A549 (cell line): ENCODE results near the gene IGFN1. TPM values are rescaled to one million over a fixed set of nuclear protein-coding genes. Genes with fewer than 3 reads are reported as not detected.

Experiments
- ATAC-seq, 2 experiments: fragments of 200-7000 bp in 1 of 2; fragments of >200 bp in 1 of 2; cut with Nextera tagmentation in 1 of 2; cut with Tn5 transposase in 1 of 2; 3 replicates each; pipeline versions ENCODE4 v1.8.0 to v1.9.1; 2018 to 2020; ENCODE audit warnings: mild to moderate bottlenecking in 1 of 2, moderate library complexity in 1 of 2
- CTCF ChIA-PET: fragments of 300-600 bp; sonication (Branson Sonifier 250); formaldehyde crosslinking; extraction: SDS; loops from one replicate; lab custom pipeline; 2021; ENCODE audit warnings: antibody characterized with exemption, inconsistent platforms; lab: Yijun Ruan, JAX
- POLR2A ChIA-PET: fragments of 350-600 bp; formaldehyde crosslinking; extraction: SDS; loops from one replicate; lab custom pipeline; 2021; ENCODE audit warnings: antibody characterized with exemption, inconsistent platforms; lab: Yijun Ruan, JAX
- DNase-seq, 2 experiments: peaks; one replicate each; pipeline versions ENCODE4 v3.0.0 to v3.0.0-alpha.2; 2011 to 2016; ENCODE audit warnings: low read depth in 1 of 2, low spot score in 1 of 2
- FAIRE-seq: peaks from 2 replicates; lab custom pipeline; 2011; peaks lifted over from hg19 to GRCh38; lab: Jason Lieb, UNC
- H3K27ac ChIP-seq, 2 experiments: fragments of >200 bp; sonication (Bioruptor Twin); formaldehyde crosslinking; 3 replicates each; pipeline ENCODE4 v1.5.1; 2016 to 2017
- H3K4me1 ChIP-seq: fragments of >200 bp; sonication (Bioruptor Twin); formaldehyde crosslinking; 3 replicates; pipeline ENCODE4 v1.6.1; 2016
- H3K4me2 ChIP-seq: fragments of >200 bp; sonication (Bioruptor Twin); formaldehyde crosslinking; 3 replicates; pipeline ENCODE4 v1.6.1; 2016
- H3K4me3 ChIP-seq: fragments of >200 bp; sonication (Bioruptor Twin); formaldehyde crosslinking; 3 replicates; pipeline ENCODE4 v1.5.1; 2016
- H3K9me3 ChIP-seq: fragments of >200 bp; sonication (Bioruptor Twin); formaldehyde crosslinking; 3 replicates; pipeline ENCODE4 v1.6.1; 2016
- CHD2 ChIP-seq: fragments of 150-350 bp; IDR thresholded peaks from 2 replicates; pipeline ENCODE4 v1.6.1; 2014; ENCODE audit warnings: low read length; ENCODE audit not compliant: partially characterized antibody
- E2F6 ChIP-seq: IDR thresholded peaks from 2 replicates; pipeline ENCODE4 v1.6.1; 2012; ENCODE audit warnings: low read depth, borderline replicate concordance
- ELK1 ChIP-seq: fragments of 150-350 bp; IDR thresholded peaks from 2 replicates; pipeline ENCODE4 v1.6.1; 2014; ENCODE audit warnings: low read depth, mild to moderate bottlenecking, low read length
- FOXS1 ChIP-seq: fragments of 250-450 bp; sonication (Bioruptor Pico); IDR thresholded peaks from 2 replicates; pipeline ENCODE4 v1.5.0; 2020; ENCODE audit warnings: mild to moderate bottlenecking, moderate library complexity
- HES2 ChIP-seq: fragments of >200 bp; sonication (Bioruptor Twin); formaldehyde crosslinking; IDR thresholded peaks from 2 replicates; pipeline ENCODE4 v1.6.1; 2016
- HOXA7 ChIP-seq: fragments of 250-450 bp; sonication (Bioruptor Pico); IDR thresholded peaks from 2 replicates; pipeline ENCODE4 v1.5.0; 2020; ENCODE audit warnings: mild to moderate bottlenecking, moderate library complexity
- JUN ChIP-seq, 2 experiments: fragments of >200 bp; sonication (Bioruptor Twin); formaldehyde crosslinking; IDR thresholded peaks; 2 replicates in 1 of 2; 3 replicates in 1 of 2; pipeline ENCODE4 v1.6.1; 2016 to 2017
- KDM1A ChIP-seq: fragments of 200-600 bp; sonication (generic); IDR thresholded peaks from 2 replicates; pipeline ENCODE4 v1.6.1; 2016; ENCODE audit warnings: low read depth, mild to moderate bottlenecking
- MAX ChIP-seq: IDR thresholded peaks from 2 replicates; pipeline ENCODE4 v1.6.1; 2012
- MAZ ChIP-seq: fragments of 150-350 bp; IDR thresholded peaks from 2 replicates; pipeline ENCODE4 v1.6.1; 2014; ENCODE audit warnings: antibody characterized with exemption, low read depth, low read length, borderline replicate concordance
- MYC ChIP-seq: IDR thresholded peaks from 2 replicates; pipeline ENCODE4 v1.6.1; 2012; ENCODE audit warnings: mild to moderate bottlenecking, inconsistent platforms, low read length, improper control_type of control experiment, borderline replicate concordance
- PBX3 ChIP-seq: IDR thresholded peaks from 2 replicates; pipeline ENCODE4 v1.6.1; 2012
- POLR2A ChIP-seq: IDR thresholded peaks from 2 replicates; pipeline ENCODE4 v1.6.1; 2012; ENCODE audit warnings: mild to moderate bottlenecking, low read length
- RCOR1 ChIP-seq: fragments of 150-350 bp; IDR thresholded peaks from 2 replicates; pipeline ENCODE4 v1.6.1; 2014; ENCODE audit warnings: antibody characterized with exemption, low read length, low read depth
- RNF2 ChIP-seq: fragments of 200-600 bp; sonication (generic); IDR thresholded peaks from 2 replicates; pipeline ENCODE4 v1.6.1; 2016; ENCODE audit warnings: low read depth, mild to moderate bottlenecking, antibody characterized with exemption, moderate library complexity, borderline replicate concordance
- ZFP36 ChIP-seq: fragments of 450-650 bp; IDR thresholded peaks from 2 replicates; pipeline ENCODE4 v1.6.1; 2014; ENCODE audit warnings: borderline replicate concordance; ENCODE audit not compliant: partially characterized antibody
- ZNF302 ChIP-seq: fragments of 250-450 bp; sonication (Bioruptor Pico); IDR thresholded peaks from 2 replicates; pipeline ENCODE4 v1.9.0; 2021; ENCODE audit warnings: inconsistent platforms, mild to moderate bottlenecking, moderate library complexity
- ZSCAN20 ChIP-seq: fragments of 250-450 bp; sonication (Bioruptor Pico); IDR thresholded peaks from 2 replicates; pipeline ENCODE4 v1.8.0; 2022; ENCODE audit warnings: mild to moderate bottlenecking, moderate library complexity
- WGBS: methylation state at CpG from one replicate; pipeline ENCODE4 v1.1.6; 2017; ENCODE audit errors: missing lambda C conversion rate; 5-methylcytosine and 5-hydroxymethylcytosine counted together
- polyA plus RNA-seq, 4 experiments: library from polyadenylated mRNA; depleted of rRNA in 3 of 4; stranded (reverse); fragments of >200 nt; fragmentation: RNase III in 1 of 4; extraction: RNeasy Plus Mini Kit Qiagen cat#74134 plus additional on column Dnase treatment in 1 of 4; gene quantifications; 2 replicates in 3 of 4; 3 replicates in 1 of 4; pipeline ENCODE4 v1.2.3, GENCODE V29; 2011 to 2017
- TF ChIP-seq, protein P1 (sequence below): fragments of >200 bp; sonication (Bioruptor Twin); formaldehyde crosslinking; IDR thresholded peaks from 3 replicates; pipeline ENCODE4 v1.6.1; 2016
- TF ChIP-seq, protein P2 (sequence below): fragments of >200 bp; sonication (Bioruptor Twin); formaldehyde crosslinking; IDR thresholded peaks from 3 replicates; pipeline ENCODE4 v1.5.1; 2016
- TF ChIP-seq, protein P3 (sequence below): fragments of 250-450 bp; sonication (Bioruptor Pico); IDR thresholded peaks from 2 replicates; pipeline ENCODE4 v1.5.0; 2020; ENCODE audit warnings: low read depth, mild to moderate bottlenecking, moderate library complexity
- TF ChIP-seq, protein P4 (sequence below): fragments of 450-650 bp; IDR thresholded peaks from 2 replicates; pipeline ENCODE4 v1.6.1; 2014; ENCODE audit warnings: antibody characterized with exemption

The IGFN1 gene
- polyA plus RNA-seq, 2 of the 4 experiments (the other 2 are of a cell fraction): 0.03 to 4.7 TPM

- Histone ChIP-seq H3K4me2 (no peak overlapping the region), H3K9me3 (no peaks in the 10 kb centered on the region), H3K4me1 (peaks cover 31% of the 10 kb centered on the region)
- no peak for ATAC-seq
- ChIA-PET CTCF (interaction anchor here (0.9 to 8.4 kb wide), 9 partner anchors 9 to 250 kb away, joined by 3 to 124 read pairs (median 4); no protein-coding TSS in a partner anchor), POLR2A (no interaction called here)
- 88% methylated on average over 6 of the region's 7 CpGs for WGBS
- DNase-seq: no peak
- TF ChIP-seq MYC: no peak
- TF ChIP-seq RCOR1: no peak
- no peak for TF ChIP-seq HOXA7 (CRISPR knock-in tag)
- no peak for TF ChIP-seq ELK1
- TF ChIP-seq, protein P1, sequence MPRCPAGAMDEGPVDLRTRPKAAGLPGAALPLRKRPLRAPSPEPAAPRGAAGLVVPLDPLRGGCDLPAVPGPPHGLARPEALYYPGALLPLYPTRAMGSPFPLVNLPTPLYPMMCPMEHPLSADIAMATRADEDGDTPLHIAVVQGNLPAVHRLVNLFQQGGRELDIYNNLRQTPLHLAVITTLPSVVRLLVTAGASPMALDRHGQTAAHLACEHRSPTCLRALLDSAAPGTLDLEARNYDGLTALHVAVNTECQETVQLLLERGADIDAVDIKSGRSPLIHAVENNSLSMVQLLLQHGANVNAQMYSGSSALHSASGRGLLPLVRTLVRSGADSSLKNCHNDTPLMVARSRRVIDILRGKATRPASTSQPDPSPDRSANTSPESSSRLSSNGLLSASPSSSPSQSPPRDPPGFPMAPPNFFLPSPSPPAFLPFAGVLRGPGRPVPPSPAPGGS: no peak
- TF ChIP-seq ZNF302 (CRISPR knock-in tag): no peak
- TF ChIP-seq RNF2: no peak
- TF ChIP-seq, all 56 proteins: peak for 0
- Histone ChIP-seq H3K27ac (peak overlapping the region in 1 of 2 experiments; percentile 11; a peak in 1 of 6 replicates), H3K4me3 (no peak overlapping the region)
- FAIRE-seq: no peak
Observed at GRCh38 chr1:201262963-201263608, 72.5 kb downstream of the IGFN1 start.

DNA sequence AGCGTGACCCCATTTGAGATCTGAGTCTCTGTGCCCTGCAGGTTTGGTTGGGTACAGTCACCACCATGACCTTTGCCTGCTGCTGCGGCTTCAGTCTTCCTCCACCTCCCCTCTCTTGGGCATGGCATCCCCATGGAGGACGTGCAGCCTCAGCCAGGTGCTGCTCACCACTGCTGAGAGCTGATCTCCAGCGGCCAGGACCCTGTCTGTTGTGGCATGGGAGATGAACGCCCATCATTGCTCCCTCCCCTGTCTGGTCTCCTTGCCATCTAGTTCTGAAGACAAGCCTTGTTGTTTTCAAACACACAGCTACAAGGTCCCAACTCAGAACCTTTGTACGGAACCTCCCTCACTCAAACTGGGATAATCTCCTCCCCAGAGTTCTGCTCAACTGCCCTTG lies 73.4 kb downstream of the IGFN1 start:
- no peak overlapping the region for H3K4me3 ChIP-seq
- no peaks in the 10 kb centered on the region for H3K9me3 ChIP-seq
- no peak overlapping the region for H3K4me2 ChIP-seq
- FAIRE-seq (no peak), ATAC-seq (no peak)
- no peak for TF ChIP-seq CHD2
- TF ChIP-seq E2F6: no peak
- no peak for TF ChIP-seq MAZ
- TF ChIP-seq PBX3: no peak
- TF ChIP-seq KDM1A: no peak
- no peak for TF ChIP-seq JUN (IDR thresholded peaks at IDR 0.05)
- no peak for TF ChIP-seq POLR2A
- TF ChIP-seq, all 56 proteins: peak for 0
- ChIA-PET CTCF (interaction anchor here (0.6 to 8.4 kb wide), 8 partner anchors 9 to 249 kb away, joined by 3 to 124 read pairs (median 4); no protein-coding TSS in a partner anchor), POLR2A (no interaction called here)
- H3K4me1 ChIP-seq: peaks cover 41% of the 10 kb centered on the region
- H3K27ac ChIP-seq: peak overlapping the region in 1 of 2 experiments; percentile 5; a peak in 2 of 6 replicates
- 85% methylated on average over 6 of the region's 6 CpGs for WGBS
- DNase-seq: no peak

- WGBS: 92% methylated on average over 4 of the region's 4 CpGs
- FAIRE-seq: no peak
- no peak for ATAC-seq
- CTCF ChIA-PET: interaction anchor here (0.6 to 8.4 kb wide), 5 partner anchors 10 to 97 kb away, joined by 3 to 124 read pairs (median 61); no protein-coding TSS in a partner anchor
- no peak for DNase-seq
- POLR2A ChIA-PET: no interaction called here
- Histone ChIP-seq H3K27ac (peak overlapping the region in 1 of 2 experiments; percentile 5; a peak in 2 of 6 replicates), H3K4me3 (no peak overlapping the region), H3K4me1 (peaks cover 46% of the 10 kb centered on the region), H3K9me3 (no peaks in the 10 kb centered on the region), H3K4me2 (no peak overlapping the region)
- TF ChIP-seq, protein P2, sequence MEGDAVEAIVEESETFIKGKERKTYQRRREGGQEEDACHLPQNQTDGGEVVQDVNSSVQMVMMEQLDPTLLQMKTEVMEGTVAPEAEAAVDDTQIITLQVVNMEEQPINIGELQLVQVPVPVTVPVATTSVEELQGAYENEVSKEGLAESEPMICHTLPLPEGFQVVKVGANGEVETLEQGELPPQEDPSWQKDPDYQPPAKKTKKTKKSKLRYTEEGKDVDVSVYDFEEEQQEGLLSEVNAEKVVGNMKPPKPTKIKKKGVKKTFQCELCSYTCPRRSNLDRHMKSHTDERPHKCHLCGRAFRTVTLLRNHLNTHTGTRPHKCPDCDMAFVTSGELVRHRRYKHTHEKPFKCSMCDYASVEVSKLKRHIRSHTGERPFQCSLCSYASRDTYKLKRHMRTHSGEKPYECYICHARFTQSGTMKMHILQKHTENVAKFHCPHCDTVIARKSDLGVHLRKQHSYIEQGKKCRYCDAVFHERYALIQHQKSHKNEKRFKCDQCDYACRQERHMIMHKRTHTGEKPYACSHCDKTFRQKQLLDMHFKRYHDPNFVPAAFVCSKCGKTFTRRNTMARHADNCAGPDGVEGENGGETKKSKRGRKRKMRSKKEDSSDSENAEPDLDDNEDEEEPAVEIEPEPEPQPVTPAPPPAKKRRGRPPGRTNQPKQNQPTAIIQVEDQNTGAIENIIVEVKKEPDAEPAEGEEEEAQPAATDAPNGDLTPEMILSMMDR: no peak
- no peak for TF ChIP-seq RNF2
- TF ChIP-seq POLR2A: no peak
- no peak for TF ChIP-seq JUN (IDR thresholded peaks at IDR 0.05)
- no peak for TF ChIP-seq E2F6
- TF ChIP-seq MAX: no peak
- TF ChIP-seq, protein P3, sequence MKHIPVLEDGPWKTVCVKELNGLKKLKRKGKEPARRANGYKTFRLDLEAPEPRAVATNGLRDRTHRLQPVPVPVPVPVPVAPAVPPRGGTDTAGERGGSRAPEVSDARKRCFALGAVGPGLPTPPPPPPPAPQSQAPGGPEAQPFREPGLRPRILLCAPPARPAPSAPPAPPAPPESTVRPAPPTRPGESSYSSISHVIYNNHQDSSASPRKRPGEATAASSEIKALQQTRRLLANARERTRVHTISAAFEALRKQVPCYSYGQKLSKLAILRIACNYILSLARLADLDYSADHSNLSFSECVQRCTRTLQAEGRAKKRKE (CRISPR knock-in tag): no peak
- no peak for TF ChIP-seq FOXS1 (CRISPR knock-in tag)
- TF ChIP-seq, protein P4, sequence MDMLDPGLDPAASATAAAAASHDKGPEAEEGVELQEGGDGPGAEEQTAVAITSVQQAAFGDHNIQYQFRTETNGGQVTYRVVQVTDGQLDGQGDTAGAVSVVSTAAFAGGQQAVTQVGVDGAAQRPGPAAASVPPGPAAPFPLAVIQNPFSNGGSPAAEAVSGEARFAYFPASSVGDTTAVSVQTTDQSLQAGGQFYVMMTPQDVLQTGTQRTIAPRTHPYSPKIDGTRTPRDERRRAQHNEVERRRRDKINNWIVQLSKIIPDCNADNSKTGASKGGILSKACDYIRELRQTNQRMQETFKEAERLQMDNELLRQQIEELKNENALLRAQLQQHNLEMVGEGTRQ: no peak
- TF ChIP-seq MYC: no peak
- TF ChIP-seq ZFP36: no peak
- no peak for TF ChIP-seq HES2
- no peak for TF ChIP-seq ZSCAN20 (CRISPR knock-in tag)
Observed at GRCh38 chr1:201264554-201264953, 73.9 kb downstream of the IGFN1 start.
